Measurements from ENCODE around the gene PRCC. TPM values are rescaled to one million over a fixed set of nuclear protein-coding genes. Genes with fewer than 3 reads are reported as not detected.
"Not testable (repeated sequence)": the region's sequence is repeated elsewhere in the genome, so short reads cannot be mapped to it uniquely, and the experiment has no call there.

The PRCC gene
- total and polyA plus RNA-seq, 2 of the 4 experiments (the other 2 are of a cell fraction): 10.6 to 59.6 TPM

GRCh38 chr1:156765136-156765535 is 2.2 kb upstream of the PRCC start:
- H3K9me1 ChIP-seq (ENCODE audit: insufficient read depth, low read length); ATAC-seq (ENCODE audit: low read depth); H4K5ac ChIP-seq (ENCODE audit: low read depth, low read length); H2BK15ac ChIP-seq (ENCODE audit: low read depth, low read length); H2BK5ac ChIP-seq (ENCODE audit: low read depth, low read length, poor library complexity, severe bottlenecking); H3K4ac ChIP-seq (ENCODE audit: low read depth, low read length); H3K27me3 ChIP-seq (ENCODE audit: control insufficient read depth, insufficient read depth, low read length); H4K8ac ChIP-seq (ENCODE audit: low read depth in 2 of 2, low read length in 2 of 2); H3K9ac ChIP-seq (ENCODE audit: low read depth, low read length); in situ Hi-C loops (cut with MboI; ENCODE audit: low sequenced_read_pairs); CTCF ChIA-PET; H3K4me1 ChIP-seq (ENCODE audit: control insufficient read depth, insufficient read depth, low read length); H3K4me3 ChIP-seq (ENCODE audit: insufficient read depth, low read depth, low read length); dilution Hi-C loops (cut with HindIII; ENCODE audit: low sequenced_read_pairs, unreplicated experiment); DNase-seq; H2AFZ ChIP-seq (replicated peaks; ENCODE audit: low read length, poor library complexity); H3K23ac ChIP-seq (ENCODE audit: low read depth, low read length); BruUV-seq (replicated peaks); H3K27ac ChIP-seq (ENCODE audit: insufficient read depth, low read length); POLR2A ChIA-PET (ENCODE audit: unreplicated experiment); H3K18ac ChIP-seq (ENCODE audit: low read depth, low read length); H2AK5ac ChIP-seq (ENCODE audit: low read depth, low read length); H2AK9ac ChIP-seq (replicated peaks; ENCODE audit: low read depth, low read length, poor library complexity); H3K56ac ChIP-seq (ENCODE audit: extremely low read depth, insufficient read depth, low read length); H3K14ac ChIP-seq (replicated peaks; ENCODE audit: low read depth, low read length); H2BK120ac ChIP-seq (ENCODE audit: low read depth, low read length); intact Hi-C loops (cut with micrococcal nuclease); H4K91ac ChIP-seq (ENCODE audit: insufficient read depth, low read depth, low read length); H2BK20ac ChIP-seq (ENCODE audit: low read depth, low read length); H3K4me2 ChIP-seq (ENCODE audit: low read depth, low read length); H3K36me3 ChIP-seq (ENCODE audit: control insufficient read depth, insufficient read depth, low read length); H3K9me3 ChIP-seq (ENCODE audit: control insufficient read depth, insufficient read depth, low read length): not testable (repeated sequence)
- peaks cover 16% of the 10 kb centered on the region; the same call in 1 of the 2 replicates for H4K20me1 ChIP-seq (ENCODE audit: insufficient read depth, low read length)
- WGBS, 2 experiments (ENCODE audit: extremely low coverage in 2 of 2, insufficient read length in 1 of 2): no CpG with 5 or more reads among the region's 15 CpGs
- peaks cover 10 to 30% of the 10 kb centered on the region in 2 experiments; a peak in 3 of 4 replicates for H3K79me1 ChIP-seq (ENCODE audit: low read depth in 1 of 2, low read length in 2 of 2)

All from IMR-90 (cell line).